ENCODE results near the gene TENT5D.

DNA sequence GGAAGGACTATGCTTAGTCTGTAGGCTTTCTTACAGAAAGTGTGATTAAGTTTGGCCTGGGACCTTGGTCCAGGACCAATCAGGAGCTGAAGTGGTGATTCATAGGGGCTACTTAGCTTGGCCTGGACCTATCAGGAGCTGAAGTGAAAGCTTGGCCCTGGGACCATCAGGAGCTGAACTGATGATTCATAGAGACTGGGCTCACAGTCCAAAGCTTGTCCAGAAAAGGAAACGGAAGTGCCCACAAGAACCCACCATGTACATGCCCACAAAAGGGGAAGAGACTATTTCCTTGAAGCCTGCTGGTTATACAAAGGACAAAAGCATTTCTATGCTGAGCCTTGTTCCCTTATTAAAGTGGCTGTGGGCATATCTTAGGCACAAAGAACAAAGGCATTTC is 12.6 kb downstream of the TENT5D start:
- TF ChIP-seq POLR2A (IDR thresholded peaks at IDR 0.05; ENCODE audit: low read depth, low read length): no peak
- no peak for TF ChIP-seq POLR2AphosphoS5 (IDR thresholded peaks at IDR 0.05; ENCODE audit: low read depth, low read length)
